Upper lobe of left lung (tissue), 6 donors: ENCODE measurements around the gene PIK3C2A. TPM values are rescaled to one million over a fixed set of nuclear protein-coding genes. Genes with fewer than 3 reads are reported as not detected.
A peak's percentile ranks its signal among the peaks of the same experiment; 100 is the strongest.

Experiments used
- ATAC-seq, 2 donors: fragments of 200-7000 bp; cut with Tn5 transposase; one replicate each; pipeline ENCODE4 v1.9.1; 2022; ENCODE audit warnings: mild to moderate bottlenecking in 2 of 2, moderate library complexity in 2 of 2; ENCODE audit not compliant: low FRiP score in 2 of 2
- DNase-seq, 2 donors: peaks; one replicate each; pipeline ENCODE4 v3.0.0-alpha.2; 2019 to 2020
- H3K27ac ChIP-seq, 4 donors: fragments of 200-600 bp; sonication (generic); one replicate each; pipeline ENCODE4 v1.5.1; 2016 to 2019
- H3K27me3 ChIP-seq, 4 donors: fragments of 200-600 bp; sonication (generic); one replicate each; pipeline ENCODE4 v1.5.1; 2017 to 2019
- H3K36me3 ChIP-seq, 4 donors: fragments of 200-600 bp; sonication (generic); one replicate each; pipeline ENCODE4 v1.5.1; 2016 to 2019
- H3K4me1 ChIP-seq, 4 donors: fragments of 200-600 bp; sonication (generic); one replicate each; pipeline ENCODE4 v1.5.1; 2018 to 2019
- H3K4me3 ChIP-seq, 4 donors: fragments of 200-600 bp; sonication (generic); one replicate each; pipeline ENCODE4 v1.5.1; 2017 to 2019; ENCODE audit warnings: mild to moderate bottlenecking in 2 of 4, moderate library complexity in 1 of 4
- H3K9me3 ChIP-seq, 4 donors: fragments of 200-600 bp; sonication (generic); one replicate each; pipeline ENCODE4 v1.5.1; 2018 to 2019
- EP300 ChIP-seq, 4 donors: sonication (generic); formaldehyde crosslinking; IDR thresholded peaks; one replicate each; pipeline ENCODE4 v1.5.1; 2017; ENCODE audit warnings: antibody characterized with exemption in 4 of 4, control low read depth in 2 of 4
- POLR2A ChIP-seq, 4 donors: fragments of 450-650 bp; IDR thresholded peaks; one replicate each; pipeline ENCODE4 v1.5.1; 2016 to 2017; ENCODE audit warnings: antibody characterized with exemption in 4 of 4, mild to moderate bottlenecking in 2 of 4
- POLR2AphosphoS5 ChIP-seq, 2 donors: sonication (generic); formaldehyde crosslinking; IDR thresholded peaks; one replicate each; pipeline ENCODE4 v1.5.1; 2017; ENCODE audit warnings: antibody characterized with exemption in 2 of 2
- WGBS, 2 donors: methylation state at CpG; one replicate each; pipeline ENCODE4 v1.1.5; 2017 to 2018; 5-methylcytosine and 5-hydroxymethylcytosine counted together
- total RNA-seq, 6 donors: library from RNA; depleted of rRNA in 4 of 6; stranded (reverse); fragments of >200 nt in 4 of 6; gene quantifications; one replicate each; pipeline versions ENCODE4 v1.1.0 to v1.2.1, GENCODE V29; 2016 to 2021
- TF ChIP-seq, protein P1 (sequence below), 6 experiments: fragments of 450-650 bp in 4 of 6; fragments of 200-600 bp in 2 of 6; sonication (generic) in 2 of 6; IDR thresholded peaks; one replicate each; pipeline ENCODE4 v1.5.1; 2016 to 2019; ENCODE audit warnings: antibody characterized with exemption in 6 of 6
- donor health status: DM: no; HTN: no; CAD: no; lungs with moderate emphysema.
- donor health status: DM: no; HTN: yes; CAD: no; lungs with severe emphysema.

Gene PIK3C2A
- total RNA-seq, 6 donors from 2014 or later: 41.0 to 90.2 (median 72.9) TPM

DNA sequence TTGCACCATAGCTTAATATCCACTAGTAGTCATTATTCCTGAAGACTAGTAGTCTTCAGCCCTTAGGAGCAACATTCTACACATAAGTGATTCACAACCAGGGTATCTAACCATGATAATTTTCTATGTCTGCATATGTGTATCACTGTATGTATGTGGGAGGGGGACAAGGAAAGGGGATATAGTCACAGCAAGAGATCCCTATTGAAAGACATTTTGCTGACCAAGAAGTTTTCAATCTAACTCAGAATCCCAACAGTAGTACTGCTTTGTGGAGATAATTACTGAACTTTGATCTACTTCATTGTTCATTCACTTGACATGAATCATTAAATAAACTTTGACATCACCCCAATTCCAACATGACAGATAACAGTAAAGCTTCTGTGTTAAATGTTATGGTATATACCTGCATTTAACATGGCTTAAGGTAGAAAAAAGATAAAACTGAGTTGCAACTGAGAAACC, 10.3 kb downstream of the PIK3C2A start:
- H3K4me3 ChIP-seq: no peak overlapping the region
- H3K36me3 ChIP-seq: peaks cover 2 to 30% (median 4%) of the 10 kb centered on the region in 4 donors
- DNase-seq (no peak), ATAC-seq (no peak)
- no peak overlapping the region for H3K27ac ChIP-seq
- TF ChIP-seq EP300 (IDR thresholded peaks at IDR 0.05) (no peak), POLR2A (IDR thresholded peaks at IDR 0.05) (no peak), POLR2AphosphoS5 (IDR thresholded peaks at IDR 0.05) (no peak)
- TF ChIP-seq, protein P1, sequence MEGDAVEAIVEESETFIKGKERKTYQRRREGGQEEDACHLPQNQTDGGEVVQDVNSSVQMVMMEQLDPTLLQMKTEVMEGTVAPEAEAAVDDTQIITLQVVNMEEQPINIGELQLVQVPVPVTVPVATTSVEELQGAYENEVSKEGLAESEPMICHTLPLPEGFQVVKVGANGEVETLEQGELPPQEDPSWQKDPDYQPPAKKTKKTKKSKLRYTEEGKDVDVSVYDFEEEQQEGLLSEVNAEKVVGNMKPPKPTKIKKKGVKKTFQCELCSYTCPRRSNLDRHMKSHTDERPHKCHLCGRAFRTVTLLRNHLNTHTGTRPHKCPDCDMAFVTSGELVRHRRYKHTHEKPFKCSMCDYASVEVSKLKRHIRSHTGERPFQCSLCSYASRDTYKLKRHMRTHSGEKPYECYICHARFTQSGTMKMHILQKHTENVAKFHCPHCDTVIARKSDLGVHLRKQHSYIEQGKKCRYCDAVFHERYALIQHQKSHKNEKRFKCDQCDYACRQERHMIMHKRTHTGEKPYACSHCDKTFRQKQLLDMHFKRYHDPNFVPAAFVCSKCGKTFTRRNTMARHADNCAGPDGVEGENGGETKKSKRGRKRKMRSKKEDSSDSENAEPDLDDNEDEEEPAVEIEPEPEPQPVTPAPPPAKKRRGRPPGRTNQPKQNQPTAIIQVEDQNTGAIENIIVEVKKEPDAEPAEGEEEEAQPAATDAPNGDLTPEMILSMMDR (IDR thresholded peaks at IDR 0.05): no peak
- peaks cover 0 to 9% (median 0%) of the 10 kb centered on the region in 4 donors for H3K4me1 ChIP-seq
- H3K27me3 ChIP-seq: no peaks in the 10 kb centered on the region
- H3K9me3 ChIP-seq: no peaks in the 10 kb centered on the region

DNA sequence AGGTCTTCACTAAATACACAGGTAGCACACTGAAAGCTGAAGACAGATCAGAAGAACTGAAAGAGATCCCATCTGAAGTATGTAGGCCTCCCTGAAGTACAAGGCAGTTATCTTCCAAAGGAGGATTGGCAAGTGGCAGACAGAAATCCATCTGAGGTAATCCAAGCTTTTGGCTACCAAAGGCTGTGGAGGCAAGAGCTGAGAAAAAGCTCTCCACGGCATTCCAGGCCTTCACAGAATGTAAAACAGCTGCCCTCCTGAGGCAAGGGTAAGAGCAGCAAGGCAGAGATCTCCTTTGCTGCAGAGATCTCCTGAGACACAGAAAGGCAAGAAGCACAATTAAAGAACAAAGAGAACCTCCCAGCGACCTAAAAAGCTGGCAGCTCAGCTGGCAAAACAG, 19.1 kb downstream of the PIK3C2A start:
- H3K27me3 ChIP-seq: no peaks in the 10 kb centered on the region
- no peak overlapping the region for H3K27ac ChIP-seq
- no peaks in the 10 kb centered on the region for H3K9me3 ChIP-seq
- peaks cover 0 to 34% (median 2%) of the 10 kb centered on the region in 4 donors for H3K36me3 ChIP-seq
- no peak for ATAC-seq
- DNase-seq: no peak
- TF ChIP-seq, protein P1 (IDR thresholded peaks at IDR 0.05): no peak
- TF ChIP-seq POLR2A (IDR thresholded peaks at IDR 0.05) (no peak), POLR2AphosphoS5 (IDR thresholded peaks at IDR 0.05) (no peak), EP300 (IDR thresholded peaks at IDR 0.05) (no peak)
- H3K4me3 ChIP-seq: no peak overlapping the region
- 84 to 88% methylated on average over 2 of the region's 2 CpGs for WGBS, 2 donors
- peaks cover 0 to 9% (median 2%) of the 10 kb centered on the region in 4 donors for H3K4me1 ChIP-seq

DNA sequence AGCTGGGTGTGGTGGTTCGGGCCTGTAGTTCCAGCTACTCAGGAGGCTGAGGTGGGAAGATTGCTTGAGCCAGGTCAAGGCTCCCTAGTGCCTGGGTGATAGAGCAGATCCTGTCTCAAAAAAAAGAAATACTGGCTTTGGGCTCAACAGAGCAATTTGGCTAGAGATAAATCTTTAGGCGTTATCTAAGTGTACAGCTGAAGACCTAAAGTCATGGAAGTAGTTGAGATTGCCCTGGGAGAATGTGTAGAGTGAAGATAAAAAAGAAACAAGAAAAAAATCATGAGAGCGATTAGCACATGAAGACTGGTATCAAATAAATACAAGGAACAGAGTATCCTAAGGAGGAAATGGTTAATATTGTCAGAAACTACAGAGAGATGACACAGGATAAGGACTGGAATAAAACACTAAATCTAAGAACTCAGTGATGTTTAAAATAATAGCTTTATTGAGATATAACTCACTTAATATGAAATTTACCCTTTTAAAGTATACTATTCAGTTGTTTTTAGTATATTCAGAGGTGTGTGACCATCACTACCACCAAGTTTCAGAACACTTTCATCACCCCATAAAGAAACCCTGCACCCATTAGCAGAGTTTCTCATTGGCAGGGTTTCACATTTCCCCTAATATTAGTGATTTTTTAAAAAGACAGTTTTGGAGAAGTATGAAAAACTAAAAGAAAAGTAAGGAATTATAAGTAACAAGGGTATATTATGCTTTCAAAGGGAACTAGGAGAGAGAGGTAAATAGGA, 20.7 kb downstream of the PIK3C2A start:
- Histone ChIP-seq H3K36me3 (peaks cover 0 to 30% (median 0%) of the 10 kb centered on the region in 4 donors), H3K9me3 (no peaks in the 10 kb centered on the region), H3K27me3 (no peaks in the 10 kb centered on the region), H3K4me1 (peaks cover 0 to 9% (median 2%) of the 10 kb centered on the region in 4 donors), H3K4me3 (no peak overlapping the region), H3K27ac (no peak overlapping the region)
- DNase-seq: no peak
- 95 to 97% methylated on average over 3 of the region's 3 CpGs for WGBS, 2 donors
- TF ChIP-seq EP300 (IDR thresholded peaks at IDR 0.05) (no peak), POLR2AphosphoS5 (IDR thresholded peaks at IDR 0.05) (no peak), POLR2A (IDR thresholded peaks at IDR 0.05) (no peak)
- TF ChIP-seq, protein P1 (IDR thresholded peaks at IDR 0.05): no peak
- ATAC-seq: no peak

DNA sequence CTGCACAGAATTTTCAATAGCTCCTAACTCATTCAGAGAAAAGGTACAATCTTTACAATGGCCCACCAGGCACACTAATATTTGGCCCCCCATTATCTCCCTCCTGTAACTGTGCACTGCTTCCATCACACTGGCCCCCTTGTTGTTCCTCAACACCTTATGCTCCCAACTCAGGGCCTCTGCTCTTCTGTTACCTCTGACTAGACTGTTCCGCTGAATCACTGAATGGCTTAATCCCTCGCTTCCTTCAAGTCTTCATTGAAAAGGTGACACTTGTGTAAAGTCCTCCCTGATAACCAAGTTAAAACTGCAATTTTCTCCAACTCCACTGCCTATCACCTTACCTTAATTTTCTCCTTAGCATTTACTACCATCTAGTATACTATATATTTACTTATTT, 21.8 kb downstream of the PIK3C2A start:
- Histone ChIP-seq H3K4me3 (no peak overlapping the region), H3K4me1 (peaks cover 0 to 9% (median 2%) of the 10 kb centered on the region in 4 donors), H3K27ac (no peak overlapping the region), H3K9me3 (no peaks in the 10 kb centered on the region), H3K27me3 (no peaks in the 10 kb centered on the region), H3K36me3 (peaks cover 0 to 26% (median 0%) of the 10 kb centered on the region in 4 donors)
- ATAC-seq (peak in 1 of 2 donors; percentile 30), DNase-seq (no peak)
- WGBS, 2 donors: 98% methylated on average over 2 of the region's 2 CpGs
- TF ChIP-seq EP300 (IDR thresholded peaks at IDR 0.05) (no peak), POLR2A (IDR thresholded peaks at IDR 0.05) (no peak), POLR2AphosphoS5 (IDR thresholded peaks at IDR 0.05) (no peak)
- TF ChIP-seq, protein P1 (IDR thresholded peaks at IDR 0.05): no peak
